Endothelial cell of umbilical vein (primary cell): ENCODE measurements around the gene FABP7. TPM values are rescaled to one million over a fixed set of nuclear protein-coding genes. Genes with fewer than 3 reads are reported as not detected.

Experiments
- BruUV-seq: library from RNA; stranded (reverse); fragments of 400-500 nt; replicated peaks from 2 replicates; lab custom pipeline; 2021; lab: Mats Ljungman, UMichigan
- CTCF ChIA-PET: fragments of 300-600, 350-600 bp; sonication (Branson Sonifier 250); formaldehyde crosslinking; loops from one replicate; lab custom pipeline; 2021; ENCODE audit warnings: antibody characterized with exemption, inconsistent platforms; lab: Charles Lee
- POLR2A ChIA-PET: fragments of 300-600, 350-600 bp; sonication (Branson Sonifier 250); formaldehyde crosslinking; loops from one replicate; lab custom pipeline; 2021; ENCODE audit warnings: antibody characterized with exemption, inconsistent platforms; lab: Charles Lee
- DNase-seq: peaks from one replicate; pipeline ENCODE4 v3.0.0-alpha.2; 2011; ENCODE audit warnings: low read depth, low spot score
- FAIRE-seq: peaks from 2 replicates; lab custom pipeline; 2011; peaks lifted over from hg19 to GRCh38; lab: Jason Lieb, UNC
- H2AFZ ChIP-seq: 2 replicates; pipeline ENCODE4 v1.6.0; 2012; ENCODE audit warnings: low read depth, low read length, control low read depth, inconsistent platforms
- H3K27ac ChIP-seq: 2 replicates; pipeline ENCODE4 v1.5.1; 2011; ENCODE audit warnings: low read depth, mild to moderate bottlenecking, control low read depth, low read length, moderate library complexity; ENCODE audit not compliant: insufficient read depth
- H3K27me3 ChIP-seq, 2 experiments: 2 replicates each; pipeline versions ENCODE4 v1.6.0 to v1.6.1; 2011; ENCODE audit warnings: low read length in 2 of 2, mixed read lengths in 1 of 2; ENCODE audit not compliant: control insufficient read depth in 2 of 2, insufficient read depth in 2 of 2
- H3K36me3 ChIP-seq, 2 experiments: 2 replicates in 1 of 2; 3 replicates in 1 of 2; pipeline ENCODE4 v1.5.1; 2011; ENCODE audit warnings: low read length in 2 of 2, mild to moderate bottlenecking in 1 of 2, moderate library complexity in 1 of 2; ENCODE audit not compliant: control insufficient read depth in 2 of 2, insufficient read depth in 2 of 2; ENCODE audit errors: extremely low read depth in 1 of 2
- H3K4me1 ChIP-seq: 3 replicates; pipeline ENCODE4 v1.5.1; 2011; ENCODE audit warnings: mild to moderate bottlenecking, low read length; ENCODE audit not compliant: control insufficient read depth, insufficient read depth; ENCODE audit errors: extremely low read depth
- H3K4me2 ChIP-seq: 2 replicates; pipeline ENCODE4 v1.6.1; 2011; ENCODE audit warnings: low read length, control low read depth, mixed read lengths; ENCODE audit not compliant: insufficient read depth
- H3K4me3 ChIP-seq, 3 experiments: fragments of 200-600 bp in 1 of 3; sonication (generic), shearing (Covaris generic) in 1 of 3; replicated peaks in 1 of 3; 2 replicates each; pipeline ENCODE4 v1.5.1; 2011 to 2016; ENCODE audit warnings: control low read depth in 3 of 3, low read length in 3 of 3, mild to moderate bottlenecking in 2 of 3, inconsistent platforms in 1 of 3, low read depth in 1 of 3, moderate library complexity in 1 of 3; ENCODE audit not compliant: insufficient read depth in 1 of 3
- H3K79me2 ChIP-seq: 2 replicates; pipeline ENCODE4 v1.6.0; 2012; ENCODE audit warnings: low read length, inconsistent platforms; ENCODE audit not compliant: control insufficient read depth, insufficient read depth
- H3K9ac ChIP-seq: replicated peaks from 2 replicates; pipeline ENCODE3; 2011; ENCODE audit warnings: low read length, control low read depth; ENCODE audit not compliant: insufficient read depth; ENCODE audit errors: extremely low read depth
- H3K9me1 ChIP-seq: replicated peaks from 3 replicates; pipeline ENCODE4 v1.6.0; 2011; ENCODE audit warnings: mild to moderate bottlenecking, low read length; ENCODE audit not compliant: control insufficient read depth, insufficient read depth; ENCODE audit errors: extremely low read depth
- H3K9me3 ChIP-seq: replicated peaks from 2 replicates; pipeline ENCODE4 v1.5.1; 2012; ENCODE audit warnings: low read length, inconsistent platforms; ENCODE audit not compliant: control insufficient read depth, insufficient read depth
- H4K20me1 ChIP-seq: replicated peaks from 2 replicates; pipeline ENCODE3; 2011; ENCODE audit warnings: mild to moderate bottlenecking, low read length; ENCODE audit not compliant: control insufficient read depth, insufficient read depth; ENCODE audit errors: extremely low read depth
- CTCF ChIP-seq, 2 donors: IDR thresholded peaks; 1 replicate in 1 of 2; 2 replicates in 1 of 2; pipeline ENCODE4 v1.5.1; 2011; ENCODE audit warnings: low read length in 2 of 2, mild to moderate bottlenecking in 2 of 2, moderate library complexity in 2 of 2, control low read depth in 1 of 2, inconsistent platforms in 1 of 2, low read depth in 1 of 2; ENCODE audit not compliant: insufficient read depth in 1 of 2; ENCODE audit errors: extremely low read depth in 1 of 2
- EZH2 ChIP-seq: IDR thresholded peaks from 2 replicates; pipeline ENCODE4 v1.6.1; 2012; ENCODE audit warnings: borderline replicate concordance, low read depth, mild to moderate bottlenecking, moderate library complexity, low read length, inconsistent platforms; ENCODE audit not compliant: severe bottlenecking
- FOS ChIP-seq: IDR thresholded peaks from 2 replicates; pipeline ENCODE4 v1.6.1; 2011; ENCODE audit warnings: mild to moderate bottlenecking, low read length, moderate library complexity, borderline replicate concordance; ENCODE audit not compliant: insufficient read depth
- GATA2 ChIP-seq: IDR thresholded peaks from 2 replicates; pipeline ENCODE4 v1.7.0; 2011; ENCODE audit warnings: low read depth, mild to moderate bottlenecking, moderate library complexity, mixed read lengths, low read length; ENCODE audit not compliant: insufficient read length, insufficient read depth
- JUN ChIP-seq: IDR thresholded peaks from 2 replicates; pipeline ENCODE4 v1.6.1; 2011; ENCODE audit warnings: borderline replicate concordance, low read depth; ENCODE audit not compliant: insufficient read length, insufficient read depth
- MAX ChIP-seq: IDR thresholded peaks from 2 replicates; pipeline ENCODE4 v1.6.1; 2011; ENCODE audit not compliant: insufficient read depth, insufficient read length
- MYC ChIP-seq: IDR thresholded peaks from one replicate; pipeline ENCODE4 v1.6.1; 2011; ENCODE audit warnings: mild to moderate bottlenecking, low read depth, low read length
- POLR2A ChIP-seq: IDR thresholded peaks from 2 replicates; pipeline ENCODE4 v1.6.1; 2012; ENCODE audit warnings: low read depth, mild to moderate bottlenecking, control low read depth, low read length
- POLR2AphosphoS5 ChIP-seq: IDR thresholded peaks from 2 replicates; pipeline ENCODE4 v1.6.1; 2012; ENCODE audit warnings: low read depth, mild to moderate bottlenecking, control low read depth, low read length, moderate library complexity; ENCODE audit not compliant: insufficient read depth
- dilution Hi-C: fragments of 300-500 bp; cut with MboI; formaldehyde crosslinking; loops from one replicate; pipeline ENCODE4 v1.15.0; 2019; ENCODE audit warnings: low sequenced_read_pairs; ENCODE audit not compliant: extremely low pct_ligation_motif_present
- intact Hi-C: fragments of 100-400 bp; cut with micrococcal nuclease; formaldehyde crosslinking; loops from one replicate; pipeline ENCODE4 v1.10.0; 2022
- polyA plus RNA-seq, 4 experiments: library from polyadenylated mRNA; depleted of rRNA in 3 of 4; stranded (reverse) in 3 of 4; unstranded in 1 of 4; fragments of >200 nt; gene quantifications; 2 replicates each; pipeline versions ENCODE4 v1.2.1 to v1.2.3, GENCODE V29; 2011 to 2012; ENCODE audit warnings: missing spikeins in 1 of 4
- total RNA-seq: library from RNA; stranded (reverse); gene quantifications from 2 replicates; pipeline ENCODE4 v1.2.3, GENCODE V29; 2021

The FABP7 gene
- total and polyA plus RNA-seq, 2 donors (not counting 3 experiments of a cell fraction or from before 2014, with no cell fraction given) = not detected

GRCh38 chr6:122753000-122753687 is 26.4 kb upstream of the FABP7 start:
- Histone ChIP-seq H3K9ac (no peak overlapping the region), H3K79me2 (no peaks in the 10 kb centered on the region), H3K4me2 (no peak overlapping the region), H2AFZ (no peak overlapping the region), H3K27me3 (peaks cover 0 to 3% of the 10 kb centered on the region in 2 experiments), H3K36me3 (no peaks in the 10 kb centered on the region), H3K9me3 (no peaks in the 10 kb centered on the region), H3K9me1 (no peaks in the 10 kb centered on the region), H3K27ac (no peak overlapping the region), H3K4me1 (no peaks in the 10 kb centered on the region), H4K20me1 (no peaks in the 10 kb centered on the region), H3K4me3 (no peak overlapping the region)
- TF ChIP-seq MYC (no peak), GATA2 (no peak), FOS (no peak), POLR2AphosphoS5 (no peak), CTCF (IDR thresholded peaks at IDR 0.05; ENCODE audit: extremely low read depth in 1 of 2, insufficient read depth in 1 of 2, low read depth in 1 of 2, low read length in 2 of 2) (no peak), MAX (no peak), JUN (no peak), POLR2A (no peak), EZH2 (no peak)
- BruUV-seq = no TSS peak
- DNase-seq (no peak), FAIRE-seq (no peak)
- ChIA-PET POLR2A (no interaction called here), CTCF (interaction anchor here (0.7 kb wide), 1 partner anchor 22 kb away, joined by 3 read pairs; no protein-coding TSS in a partner anchor)
- intact Hi-C loops = no loop called here
- dilution Hi-C loops = no loop called here
